ENCODE data around the gene MBIP.

Gene MBIP

DNA sequence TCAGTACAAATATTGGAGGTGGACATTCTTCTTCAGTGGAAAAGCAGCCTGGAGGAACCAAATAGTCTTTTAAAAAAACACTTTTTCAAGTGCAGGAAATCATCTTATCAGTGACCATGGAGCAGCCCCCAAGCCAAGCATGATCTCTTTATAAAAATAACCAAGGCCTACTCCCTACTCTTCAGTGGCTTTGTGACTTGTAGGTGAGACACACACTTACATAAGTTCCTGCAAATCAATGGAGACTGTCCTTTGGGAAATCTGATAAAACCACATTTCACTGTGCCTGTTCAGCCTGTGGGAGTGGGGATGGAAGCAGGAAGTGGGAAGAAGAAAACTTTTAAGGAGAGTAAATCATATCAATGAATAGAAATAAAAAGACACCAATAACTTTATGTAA, 56.3 kb downstream of the MBIP start:
- no peak for DNase-seq (ENCODE audit: low read depth)

DNA sequence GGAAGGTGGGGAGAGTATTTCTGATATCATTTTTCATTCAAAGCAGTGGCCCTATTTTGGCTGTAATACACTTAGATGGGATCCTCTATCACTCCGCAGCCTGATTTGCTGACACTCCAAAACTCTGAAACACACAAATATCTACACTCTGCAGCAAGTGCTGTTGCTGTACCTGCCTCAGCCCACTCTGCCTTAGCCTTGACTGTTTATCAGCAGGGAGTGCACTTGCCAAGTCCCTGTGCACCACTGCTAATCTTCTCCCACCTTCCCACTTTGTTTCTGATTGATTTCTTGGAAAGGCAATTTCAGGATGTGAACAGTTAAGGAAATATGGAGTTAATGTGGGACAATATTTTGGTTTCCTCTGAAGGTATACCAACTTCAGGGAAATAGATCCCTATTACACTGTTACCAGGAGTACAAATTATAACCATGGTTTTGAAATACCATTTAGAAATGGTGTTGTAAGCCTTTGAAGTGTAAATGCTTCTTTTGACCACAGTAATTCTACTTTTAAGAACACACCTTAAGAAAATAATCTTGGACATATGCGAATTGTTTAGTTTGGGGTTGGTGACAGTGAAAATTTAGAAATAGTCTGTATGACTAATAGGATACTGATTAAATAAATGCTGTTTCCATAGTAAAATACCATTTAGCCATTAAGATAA, 59.3 kb downstream of the MBIP start:
- no peak for DNase-seq (ENCODE audit: low read depth)

DNA sequence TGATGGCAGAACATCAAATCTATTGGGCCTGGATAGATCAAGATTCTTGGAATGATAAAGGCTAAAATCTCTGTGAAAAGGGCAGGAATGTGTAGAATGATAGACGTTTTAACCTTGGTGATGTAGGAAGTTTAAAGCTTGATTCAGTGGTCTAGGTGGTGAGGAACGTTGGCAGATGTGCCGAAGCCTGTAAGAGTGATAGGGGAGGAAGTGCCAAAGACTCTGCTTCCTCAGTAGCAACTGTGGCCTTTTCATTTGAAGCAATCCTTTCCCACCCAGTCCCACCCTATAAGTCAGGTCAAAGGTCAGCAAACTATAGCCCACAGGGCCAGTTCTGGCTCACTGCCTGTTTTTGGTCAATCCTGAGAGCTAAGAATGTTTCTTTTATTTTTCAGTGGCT, 62.2 kb downstream of the MBIP start:
- no peak for DNase-seq (ENCODE audit: low read depth)

DNA sequence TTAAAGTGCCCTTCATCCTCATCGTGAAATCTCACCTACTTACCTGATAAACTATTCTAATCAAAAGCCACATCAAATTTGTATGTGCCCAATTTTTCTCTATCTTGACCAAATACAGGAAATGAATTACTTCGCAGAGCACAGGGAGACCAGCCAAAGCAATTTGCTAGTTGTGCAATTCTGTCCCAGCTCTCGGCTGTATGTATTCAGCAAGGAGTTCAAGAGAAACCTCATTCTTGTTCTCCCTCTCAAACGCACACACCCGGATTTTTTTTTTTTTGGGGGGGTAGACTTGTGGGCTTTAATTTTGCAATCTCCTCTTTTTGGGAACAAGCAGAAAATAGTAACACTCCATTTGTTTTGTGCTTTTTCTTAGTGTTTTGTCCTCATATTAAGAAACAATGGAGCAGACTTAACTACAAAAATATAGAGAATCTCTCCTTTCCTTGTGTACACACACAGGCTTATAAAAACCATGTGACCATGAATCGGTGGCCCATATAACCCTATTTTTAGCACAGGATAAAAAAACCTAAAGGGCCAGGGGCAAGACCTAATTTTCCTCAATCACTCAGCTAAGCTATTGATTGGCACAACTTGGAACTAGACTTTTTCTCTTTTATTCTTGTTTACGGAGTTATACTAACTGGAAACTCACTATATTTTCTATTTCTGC, 64.2 kb downstream of the MBIP start:
- DNase-seq (ENCODE audit: low read depth), result no peak

DNA sequence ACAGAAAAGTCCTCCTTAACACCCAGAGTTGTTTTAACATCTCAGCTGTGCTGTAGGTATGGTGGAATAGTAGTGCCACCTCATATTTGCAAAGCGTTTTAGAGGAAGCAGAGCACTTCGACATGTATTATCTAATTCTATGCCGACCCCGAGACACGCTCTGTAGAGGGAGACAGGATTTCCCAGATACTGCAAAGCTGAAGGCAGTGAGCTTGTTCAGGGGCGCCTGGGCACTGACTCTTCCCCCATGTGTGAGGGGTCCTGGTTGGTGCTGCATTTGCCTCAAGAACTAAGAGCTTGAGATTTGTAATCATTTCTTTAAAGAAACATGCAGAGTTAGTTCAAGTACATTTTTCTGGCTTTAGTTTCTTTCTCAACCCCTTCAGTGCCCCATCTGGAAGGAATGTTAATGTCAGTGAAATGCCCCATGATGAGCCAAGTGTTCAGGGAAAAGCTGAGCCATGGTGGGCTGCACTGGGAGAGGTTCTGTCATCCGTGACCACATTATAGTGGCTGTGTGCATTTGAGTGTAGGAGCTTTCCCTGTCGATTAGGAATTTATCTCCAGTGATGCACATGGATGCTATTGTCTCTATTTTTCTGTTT, 66.3 kb downstream of the MBIP start:
- DNase-seq (ENCODE audit: low read depth), result no peak
